GM12874 (cell line): Measurements from ENCODE around the gene DST.

Experiments used
- CTCF ChIP-seq: IDR thresholded peaks from 2 replicates; pipeline ENCODE4 v1.5.1; 2011; ENCODE audit warnings: low read depth, mild to moderate bottlenecking, control low read depth, low read length, moderate library complexity; ENCODE audit not compliant: insufficient read depth

DST gene

GRCh38 chr6:56541030-56541600 is 101.6 kb downstream of the DST start:
- no peak for TF ChIP-seq CTCF

- no peak for TF ChIP-seq CTCF
Measured at GRCh38 chr6:56540232-56541029, 102.3 kb downstream of the DST start.

GRCh38 chr6:56539527-56540105 is 103.1 kb downstream of the DST start:
- TF ChIP-seq CTCF = no peak

GRCh38 chr6:56538851-56539250 is 103.8 kb downstream of the DST start:
- TF ChIP-seq CTCF = no peak

GRCh38 chr6:56537223-56537770 is 105.4 kb downstream of the DST start:
- TF ChIP-seq CTCF = no peak

- no peak for TF ChIP-seq CTCF
Measured at GRCh38 chr6:56536536-56536935, 106.2 kb downstream of the DST start.

- no peak for TF ChIP-seq CTCF
Measured at GRCh38 chr6:56535626-56536025, 107.1 kb downstream of the DST start.
